IPS DF 4.7 (cell line): Measurements from ENCODE around the gene SEPSECS.

Experiments
- DNase-seq: peaks from one replicate; pipeline ENCODE4 v3.0.0-alpha.2; 2013; ENCODE audit warnings: low spot score; ENCODE audit errors: extremely low read depth

The SEPSECS gene

DNA sequence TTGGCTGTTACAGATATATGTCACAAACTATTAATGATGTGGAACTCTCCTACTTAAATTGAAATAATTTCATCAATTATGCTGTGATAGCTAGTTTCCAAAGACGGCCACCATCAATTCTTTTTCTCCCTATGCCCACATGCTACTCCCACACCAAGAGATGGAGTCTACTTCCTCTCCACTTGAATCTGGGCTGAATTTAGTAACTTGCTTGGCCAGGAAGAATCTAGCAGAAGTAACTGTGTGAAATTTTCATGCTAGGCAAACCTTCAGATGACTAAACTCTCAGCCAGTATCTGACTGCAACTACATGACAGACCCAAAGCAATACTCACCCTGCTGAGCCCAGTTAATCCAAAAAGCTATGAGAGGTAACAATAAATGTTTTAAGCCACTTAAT lies 3.2 kb downstream of the SEPSECS start:
- no peak for DNase-seq

DNA sequence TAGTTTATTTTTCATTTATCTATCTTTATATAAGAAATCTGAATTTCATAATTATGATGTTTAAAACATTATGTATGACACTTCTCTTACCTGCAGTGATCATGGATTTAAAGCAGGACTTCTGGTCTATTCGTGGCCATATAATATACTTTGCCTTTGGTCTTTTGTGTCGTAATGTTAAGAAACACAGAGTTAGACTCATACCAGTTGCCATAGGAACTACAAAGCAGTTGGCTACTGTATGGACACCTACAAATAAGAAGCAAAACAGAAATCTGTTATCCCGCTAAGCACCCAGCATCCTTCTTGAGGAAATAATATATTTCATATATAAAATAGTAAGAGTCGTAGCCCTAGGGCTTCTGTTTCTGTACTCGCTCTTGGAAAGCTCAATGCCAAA lies 4.3 kb downstream of the SEPSECS start:
- no peak for DNase-seq

DNA sequence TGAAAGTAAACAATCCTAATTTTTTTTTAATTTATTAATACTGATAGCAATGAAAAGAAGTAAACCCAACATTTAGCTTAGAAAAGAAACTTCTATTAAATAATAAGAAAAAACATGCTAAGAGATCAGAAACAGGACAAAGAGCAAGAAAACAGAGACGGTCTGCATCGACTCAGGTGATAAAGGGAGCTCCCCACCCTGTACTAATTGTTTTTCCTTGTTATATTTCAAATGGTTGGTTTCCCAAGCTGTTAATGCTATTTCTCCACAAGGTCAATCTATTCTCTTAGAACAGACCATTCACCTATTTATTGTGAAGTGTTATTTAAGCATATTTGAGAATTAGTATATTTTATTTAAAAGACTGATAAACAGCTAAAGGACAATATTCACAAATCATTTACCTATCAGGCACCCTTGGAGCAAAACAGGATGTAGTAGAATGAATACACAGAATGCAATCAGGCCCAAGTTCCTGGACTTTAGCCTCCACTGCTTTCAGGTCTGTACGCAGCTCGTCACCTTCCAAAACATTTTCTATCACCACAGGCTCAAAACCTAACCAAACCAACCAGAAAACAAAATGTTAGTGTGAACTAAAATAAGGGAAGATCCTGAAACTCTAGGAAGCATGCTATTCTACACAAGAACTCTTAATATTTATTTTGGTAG lies 5.5 kb downstream of the SEPSECS start:
- no peak for DNase-seq

GRCh38 chr4:25146076-25146475 lies 14.2 kb downstream of the SEPSECS start:
- no peak for DNase-seq

GRCh38 chr4:25144870-25145481 lies 15.3 kb downstream of the SEPSECS start:
- DNase-seq: no peak

DNA sequence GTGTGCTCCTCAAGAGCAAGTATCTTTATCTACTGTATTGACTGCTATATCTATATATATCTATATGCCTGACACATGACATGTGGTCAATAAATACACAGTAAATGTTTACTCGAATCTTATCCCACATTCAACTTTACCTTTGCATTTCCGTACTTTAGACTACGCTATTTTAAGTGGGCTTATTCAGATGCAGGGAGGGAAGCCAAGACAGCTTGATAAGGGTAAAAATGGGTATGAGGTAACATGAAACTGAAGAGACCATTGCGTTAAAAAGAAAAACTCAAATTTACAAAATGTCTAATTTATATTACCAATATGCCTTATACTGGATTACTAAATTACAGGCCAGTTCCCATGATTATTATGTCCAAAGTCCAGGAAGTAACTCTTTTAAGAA lies 17.8 kb downstream of the SEPSECS start:
- no peak for DNase-seq

GRCh38 chr4:25141592-25141991 lies 18.7 kb downstream of the SEPSECS start:
- no peak for DNase-seq

DNA sequence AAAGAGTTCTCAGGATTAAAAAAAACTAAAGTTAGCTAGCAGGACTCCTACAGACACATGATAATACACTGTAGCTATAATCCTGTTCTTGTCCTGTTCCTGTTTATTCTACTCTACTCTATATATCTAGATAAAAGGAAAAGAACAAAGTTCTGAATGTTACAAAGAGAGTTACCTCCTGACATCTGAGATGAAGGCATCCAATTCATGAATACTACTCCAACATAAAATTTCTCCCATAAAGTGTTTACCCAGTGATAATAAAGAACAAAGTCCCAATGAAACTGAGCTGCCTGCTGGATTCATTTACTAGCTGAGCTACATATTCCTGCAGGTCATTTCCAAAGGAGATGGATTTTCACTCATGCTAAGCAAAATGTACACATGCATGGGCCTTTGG lies 27.1 kb downstream of the SEPSECS start:
- DNase-seq: no peak

GRCh38 chr4:25131926-25132325 lies 28.3 kb downstream of the SEPSECS start:
- no peak for DNase-seq

GRCh38 chr4:25131381-25131780 lies 28.9 kb downstream of the SEPSECS start:
- no peak for DNase-seq

DNA sequence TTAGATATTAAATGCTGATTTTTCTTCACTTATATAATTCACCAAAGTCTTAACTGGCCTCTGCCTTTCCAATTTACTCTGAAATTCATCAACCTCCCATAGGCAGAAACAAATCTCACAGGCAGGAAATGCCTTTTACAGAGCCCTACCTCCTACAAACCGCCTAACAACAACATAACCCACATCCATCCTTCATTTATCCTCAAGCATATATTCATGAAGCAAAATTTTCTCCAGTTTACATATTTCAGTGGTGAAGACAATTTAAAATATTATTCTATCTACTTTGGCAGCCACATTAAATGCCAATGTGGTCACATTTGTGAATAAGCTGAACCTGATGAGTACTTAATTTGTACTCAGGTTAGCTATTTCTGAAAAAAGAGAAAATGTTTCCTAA lies 30.3 kb downstream of the SEPSECS start:
- DNase-seq: no peak

GRCh38 chr4:25128671-25129070 lies 31.6 kb downstream of the SEPSECS start:
- DNase-seq: no peak

GRCh38 chr4:25123236-25123635 lies 37.0 kb downstream of the SEPSECS start:
- DNase-seq: no peak

DNA sequence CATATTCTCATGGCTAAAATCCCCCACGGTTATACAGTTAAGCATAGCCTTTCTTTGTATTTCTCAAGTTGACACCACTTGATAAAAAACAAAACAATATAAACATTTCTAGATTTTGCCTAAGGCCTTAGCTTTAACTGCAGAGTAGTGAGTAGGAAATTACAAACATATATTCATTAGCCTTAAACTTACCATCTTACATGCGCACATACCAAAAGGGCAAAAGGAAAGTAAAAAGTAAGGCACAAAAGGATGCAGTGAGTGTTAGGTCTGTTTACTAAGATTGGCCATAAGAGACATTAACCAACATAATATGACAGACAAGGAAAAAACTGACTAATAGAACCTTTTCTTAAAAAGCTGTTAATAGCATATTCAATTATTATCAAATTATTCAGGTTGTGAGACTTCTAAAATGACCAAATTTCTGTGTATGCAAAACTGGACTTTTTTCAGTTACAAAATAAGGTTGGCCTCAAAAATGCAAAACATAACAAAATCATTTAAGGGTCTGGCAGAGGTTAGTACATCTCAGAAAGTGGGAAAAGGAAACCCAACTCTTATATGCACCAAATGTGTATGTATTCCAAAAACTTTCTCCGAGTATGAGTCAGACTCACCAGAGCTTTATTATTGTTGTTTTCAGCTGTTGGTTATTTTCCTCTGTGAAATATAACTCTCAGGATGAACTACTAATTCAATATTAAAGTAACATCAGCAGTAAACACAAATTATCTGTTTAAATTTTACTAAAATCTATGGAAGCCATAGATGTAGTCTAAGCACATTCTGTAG lies 39.9 kb downstream of the SEPSECS start:
- no peak for DNase-seq

DNA sequence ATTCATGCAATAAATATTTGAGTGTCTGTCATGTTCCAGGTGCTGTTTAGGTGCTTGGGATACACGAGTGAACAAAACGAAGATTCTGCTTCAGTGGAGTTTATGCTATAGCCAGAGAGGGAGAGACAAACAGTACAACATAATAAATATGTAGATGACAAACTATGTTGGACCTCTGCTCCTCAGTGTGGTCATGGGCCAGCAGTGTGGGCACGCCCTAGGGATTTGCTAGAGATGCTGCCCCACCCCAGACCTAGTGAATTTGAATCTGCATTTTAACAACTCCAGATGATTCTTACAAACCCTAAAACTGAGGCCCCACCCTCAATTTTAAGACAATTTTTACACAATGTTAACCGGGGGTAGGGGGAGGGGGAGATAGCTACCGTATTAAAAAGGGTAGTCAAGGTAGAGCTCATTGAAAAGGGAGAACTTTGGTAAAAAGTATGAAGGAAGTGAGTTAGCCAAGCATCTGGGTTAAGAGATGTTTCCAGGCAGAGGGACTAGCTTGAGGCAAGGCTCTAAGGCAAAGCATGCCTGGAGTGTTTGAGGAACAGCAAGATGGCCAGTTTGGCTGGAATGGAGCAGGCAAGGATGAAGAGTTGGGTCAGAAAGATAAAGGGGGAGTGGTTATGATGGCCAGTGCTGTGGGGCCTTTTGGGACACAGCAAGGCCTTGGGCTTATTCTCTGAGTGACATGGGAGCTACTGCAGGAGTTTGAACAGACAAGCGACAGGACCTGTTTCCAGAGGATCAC lies 42.4 kb downstream of the SEPSECS start:
- DNase-seq: no peak

DNA sequence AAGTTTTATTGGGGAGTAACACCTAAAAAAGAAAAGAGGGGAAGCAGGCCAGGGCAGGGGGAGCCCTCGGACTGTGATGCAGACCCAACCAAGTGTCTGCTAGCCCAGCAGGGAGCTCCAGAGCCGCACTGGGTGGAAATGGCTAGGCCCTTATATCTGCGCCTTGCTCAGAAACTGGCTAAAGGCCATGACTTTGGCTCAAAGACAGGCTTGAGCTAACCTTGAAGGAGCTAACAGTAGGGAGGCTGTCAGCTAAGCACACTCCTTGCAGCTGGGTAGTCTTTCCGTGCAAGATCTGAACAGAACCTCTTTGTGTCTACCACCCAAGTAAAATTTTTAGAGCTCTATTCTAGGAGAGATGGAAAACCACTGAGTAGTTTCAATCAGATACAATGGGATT lies 43.0 kb downstream of the SEPSECS start:
- no peak for DNase-seq

GRCh38 chr4:25113915-25114904 lies 46.0 kb downstream of the SEPSECS start:
- DNase-seq: no peak

- no peak for DNase-seq
Measured at GRCh38 chr4:25112995-25113380, 47.3 kb downstream of the SEPSECS start.

DNA sequence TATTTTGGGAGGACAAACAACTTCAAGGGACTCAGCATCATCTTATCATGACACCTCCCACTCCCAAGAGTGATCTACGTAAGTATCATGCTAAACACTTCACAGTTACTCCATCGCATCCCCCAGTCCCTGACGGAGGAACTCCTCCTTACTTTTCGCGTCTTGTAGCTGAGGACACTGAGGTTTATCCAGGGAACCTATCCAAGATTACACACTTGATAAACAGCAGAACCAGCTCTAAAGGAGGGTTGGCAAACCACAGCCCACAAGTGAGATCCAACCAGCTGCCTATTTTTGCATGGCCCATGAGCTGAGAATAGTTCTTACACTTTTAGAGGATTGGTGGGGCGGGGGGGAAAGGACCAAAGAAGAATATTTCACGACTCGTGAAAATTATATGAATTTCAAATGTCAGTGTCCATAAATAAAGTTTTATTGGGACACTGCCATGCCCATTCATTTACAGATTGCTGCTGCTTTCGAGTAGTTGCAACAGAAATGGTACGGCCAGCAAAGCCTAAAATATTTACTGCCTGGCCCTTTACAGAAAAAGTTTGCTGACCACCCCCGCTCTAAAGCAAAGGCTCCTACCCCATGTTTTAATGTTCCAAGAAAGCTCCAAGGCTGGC lies 47.8 kb downstream of the SEPSECS start:
- DNase-seq: no peak

GRCh38 chr4:25111648-25112196 lies 48.5 kb downstream of the SEPSECS start:
- DNase-seq: no peak
